Endothelial cell of umbilical vein (primary cell): ENCODE measurements around the gene NFATC1. TPM values are rescaled to one million over a fixed set of nuclear protein-coding genes. Genes with fewer than 3 reads are reported as not detected.

Experiments
- BruUV-seq: library from RNA; stranded (reverse); fragments of 400-500 nt; replicated peaks from 2 replicates; lab custom pipeline; 2021; lab: Mats Ljungman, UMichigan
- CTCF ChIA-PET: fragments of 300-600, 350-600 bp; sonication (Branson Sonifier 250); formaldehyde crosslinking; loops from one replicate; lab custom pipeline; 2021; ENCODE audit warnings: antibody characterized with exemption, inconsistent platforms; lab: Charles Lee
- POLR2A ChIA-PET: fragments of 300-600, 350-600 bp; sonication (Branson Sonifier 250); formaldehyde crosslinking; loops from one replicate; lab custom pipeline; 2021; ENCODE audit warnings: antibody characterized with exemption, inconsistent platforms; lab: Charles Lee
- DNase-seq: peaks from one replicate; pipeline ENCODE4 v3.0.0-alpha.2; 2011; ENCODE audit warnings: low read depth, low spot score
- FAIRE-seq: peaks from 2 replicates; lab custom pipeline; 2011; peaks lifted over from hg19 to GRCh38; lab: Jason Lieb, UNC
- H2AFZ ChIP-seq: 2 replicates; pipeline ENCODE4 v1.6.0; 2012; ENCODE audit warnings: low read depth, low read length, control low read depth, inconsistent platforms
- H3K27ac ChIP-seq: 2 replicates; pipeline ENCODE4 v1.5.1; 2011; ENCODE audit warnings: low read depth, mild to moderate bottlenecking, control low read depth, low read length, moderate library complexity; ENCODE audit not compliant: insufficient read depth
- H3K27me3 ChIP-seq, 2 experiments: 2 replicates each; pipeline versions ENCODE4 v1.6.0 to v1.6.1; 2011; ENCODE audit warnings: low read length in 2 of 2, mixed read lengths in 1 of 2; ENCODE audit not compliant: control insufficient read depth in 2 of 2, insufficient read depth in 2 of 2
- H3K36me3 ChIP-seq, 2 experiments: 2 replicates in 1 of 2; 3 replicates in 1 of 2; pipeline ENCODE4 v1.5.1; 2011; ENCODE audit warnings: low read length in 2 of 2, mild to moderate bottlenecking in 1 of 2, moderate library complexity in 1 of 2; ENCODE audit not compliant: control insufficient read depth in 2 of 2, insufficient read depth in 2 of 2; ENCODE audit errors: extremely low read depth in 1 of 2
- H3K4me1 ChIP-seq: 3 replicates; pipeline ENCODE4 v1.5.1; 2011; ENCODE audit warnings: mild to moderate bottlenecking, low read length; ENCODE audit not compliant: control insufficient read depth, insufficient read depth; ENCODE audit errors: extremely low read depth
- H3K4me2 ChIP-seq: 2 replicates; pipeline ENCODE4 v1.6.1; 2011; ENCODE audit warnings: low read length, control low read depth, mixed read lengths; ENCODE audit not compliant: insufficient read depth
- H3K4me3 ChIP-seq, 3 experiments: fragments of 200-600 bp in 1 of 3; sonication (generic), shearing (Covaris generic) in 1 of 3; replicated peaks in 1 of 3; 2 replicates each; pipeline ENCODE4 v1.5.1; 2011 to 2016; ENCODE audit warnings: control low read depth in 3 of 3, low read length in 3 of 3, mild to moderate bottlenecking in 2 of 3, inconsistent platforms in 1 of 3, low read depth in 1 of 3, moderate library complexity in 1 of 3; ENCODE audit not compliant: insufficient read depth in 1 of 3
- H3K79me2 ChIP-seq: 2 replicates; pipeline ENCODE4 v1.6.0; 2012; ENCODE audit warnings: low read length, inconsistent platforms; ENCODE audit not compliant: control insufficient read depth, insufficient read depth
- H3K9ac ChIP-seq: replicated peaks from 2 replicates; pipeline ENCODE3; 2011; ENCODE audit warnings: low read length, control low read depth; ENCODE audit not compliant: insufficient read depth; ENCODE audit errors: extremely low read depth
- H3K9me1 ChIP-seq: replicated peaks from 3 replicates; pipeline ENCODE4 v1.6.0; 2011; ENCODE audit warnings: mild to moderate bottlenecking, low read length; ENCODE audit not compliant: control insufficient read depth, insufficient read depth; ENCODE audit errors: extremely low read depth
- H3K9me3 ChIP-seq: replicated peaks from 2 replicates; pipeline ENCODE4 v1.5.1; 2012; ENCODE audit warnings: low read length, inconsistent platforms; ENCODE audit not compliant: control insufficient read depth, insufficient read depth
- H4K20me1 ChIP-seq: replicated peaks from 2 replicates; pipeline ENCODE3; 2011; ENCODE audit warnings: mild to moderate bottlenecking, low read length; ENCODE audit not compliant: control insufficient read depth, insufficient read depth; ENCODE audit errors: extremely low read depth
- EZH2 ChIP-seq: IDR thresholded peaks from 2 replicates; pipeline ENCODE4 v1.6.1; 2012; ENCODE audit warnings: borderline replicate concordance, low read depth, mild to moderate bottlenecking, moderate library complexity, low read length, inconsistent platforms; ENCODE audit not compliant: severe bottlenecking
- FOS ChIP-seq: IDR thresholded peaks from 2 replicates; pipeline ENCODE4 v1.6.1; 2011; ENCODE audit warnings: mild to moderate bottlenecking, low read length, moderate library complexity, borderline replicate concordance; ENCODE audit not compliant: insufficient read depth
- GATA2 ChIP-seq: IDR thresholded peaks from 2 replicates; pipeline ENCODE4 v1.7.0; 2011; ENCODE audit warnings: low read depth, mild to moderate bottlenecking, moderate library complexity, mixed read lengths, low read length; ENCODE audit not compliant: insufficient read length, insufficient read depth
- JUN ChIP-seq: IDR thresholded peaks from 2 replicates; pipeline ENCODE4 v1.6.1; 2011; ENCODE audit warnings: borderline replicate concordance, low read depth; ENCODE audit not compliant: insufficient read length, insufficient read depth
- MYC ChIP-seq: IDR thresholded peaks from one replicate; pipeline ENCODE4 v1.6.1; 2011; ENCODE audit warnings: mild to moderate bottlenecking, low read depth, low read length
- POLR2A ChIP-seq: IDR thresholded peaks from 2 replicates; pipeline ENCODE4 v1.6.1; 2012; ENCODE audit warnings: low read depth, mild to moderate bottlenecking, control low read depth, low read length
- POLR2AphosphoS5 ChIP-seq: IDR thresholded peaks from 2 replicates; pipeline ENCODE4 v1.6.1; 2012; ENCODE audit warnings: low read depth, mild to moderate bottlenecking, control low read depth, low read length, moderate library complexity; ENCODE audit not compliant: insufficient read depth
- dilution Hi-C: fragments of 300-500 bp; cut with MboI; formaldehyde crosslinking; loops from one replicate; pipeline ENCODE4 v1.15.0; 2019; ENCODE audit warnings: low sequenced_read_pairs; ENCODE audit not compliant: extremely low pct_ligation_motif_present
- intact Hi-C: fragments of 100-400 bp; cut with micrococcal nuclease; formaldehyde crosslinking; loops from one replicate; pipeline ENCODE4 v1.10.0; 2022
- polyA plus RNA-seq, 4 experiments: library from polyadenylated mRNA; depleted of rRNA in 3 of 4; stranded (reverse) in 3 of 4; unstranded in 1 of 4; fragments of >200 nt; gene quantifications; 2 replicates each; pipeline versions ENCODE4 v1.2.1 to v1.2.3, GENCODE V29; 2011 to 2012; ENCODE audit warnings: missing spikeins in 1 of 4
- total RNA-seq: library from RNA; stranded (reverse); gene quantifications from 2 replicates; pipeline ENCODE4 v1.2.3, GENCODE V29; 2021
- TF ChIP-seq, protein P1 (sequence below), 2 donors: IDR thresholded peaks; 1 replicate in 1 of 2; 2 replicates in 1 of 2; pipeline ENCODE4 v1.5.1; 2011; ENCODE audit warnings: low read length in 2 of 2, mild to moderate bottlenecking in 2 of 2, moderate library complexity in 2 of 2, control low read depth in 1 of 2, inconsistent platforms in 1 of 2, low read depth in 1 of 2; ENCODE audit not compliant: insufficient read depth in 1 of 2; ENCODE audit errors: extremely low read depth in 1 of 2
- TF ChIP-seq, protein P2 (sequence below): IDR thresholded peaks from 2 replicates; pipeline ENCODE4 v1.6.1; 2011; ENCODE audit not compliant: insufficient read depth, insufficient read length

Gene NFATC1
- total and polyA plus RNA-seq, 2 donors (not counting 3 experiments of a cell fraction or from before 2014, with no cell fraction given) = 11.1 to 30.0 TPM

DNA sequence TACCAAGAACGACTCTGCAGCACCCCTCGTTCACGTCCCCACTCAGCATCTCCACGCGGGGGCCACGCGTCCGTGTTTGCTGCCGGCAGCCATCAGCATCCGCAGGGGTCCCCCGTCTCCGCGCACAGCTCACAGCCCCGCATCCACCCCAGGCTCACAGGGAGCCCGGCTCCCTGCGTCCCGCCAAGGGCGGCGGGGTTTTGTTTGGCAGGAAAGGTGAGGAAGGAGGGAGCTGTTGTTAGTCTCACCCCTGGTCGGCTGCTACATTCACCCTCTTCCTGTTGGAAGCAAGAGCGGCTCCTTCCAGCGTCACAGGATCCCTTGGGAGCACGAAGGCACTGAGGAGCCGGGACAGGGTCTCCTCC lies 152.9 kb downstream of the NFATC1 start:
- Histone ChIP-seq H3K4me1 (no peaks in the 10 kb centered on the region), H4K20me1 (no peaks in the 10 kb centered on the region), H3K9me3 (no peaks in the 10 kb centered on the region), H3K27ac (no peak overlapping the region), H2AFZ (no peak overlapping the region), H3K27me3 (no peaks in the 10 kb centered on the region), H3K79me2 (no peaks in the 10 kb centered on the region), H3K4me3 (no peak overlapping the region), H3K4me2 (no peak overlapping the region), H3K36me3 (no peaks in the 10 kb centered on the region), H3K9me1 (no peaks in the 10 kb centered on the region), H3K9ac (no peak overlapping the region)
- FAIRE-seq = no peak
- no peak for DNase-seq
- no peak for TF ChIP-seq POLR2AphosphoS5
- TF ChIP-seq GATA2 = no peak
- no peak for TF ChIP-seq EZH2
- ChIA-PET POLR2A (no interaction called here), CTCF (no interaction called here)
- intact Hi-C loops (no loop called here), dilution Hi-C loops (no loop called here)
- no TSS peak for BruUV-seq

DNA sequence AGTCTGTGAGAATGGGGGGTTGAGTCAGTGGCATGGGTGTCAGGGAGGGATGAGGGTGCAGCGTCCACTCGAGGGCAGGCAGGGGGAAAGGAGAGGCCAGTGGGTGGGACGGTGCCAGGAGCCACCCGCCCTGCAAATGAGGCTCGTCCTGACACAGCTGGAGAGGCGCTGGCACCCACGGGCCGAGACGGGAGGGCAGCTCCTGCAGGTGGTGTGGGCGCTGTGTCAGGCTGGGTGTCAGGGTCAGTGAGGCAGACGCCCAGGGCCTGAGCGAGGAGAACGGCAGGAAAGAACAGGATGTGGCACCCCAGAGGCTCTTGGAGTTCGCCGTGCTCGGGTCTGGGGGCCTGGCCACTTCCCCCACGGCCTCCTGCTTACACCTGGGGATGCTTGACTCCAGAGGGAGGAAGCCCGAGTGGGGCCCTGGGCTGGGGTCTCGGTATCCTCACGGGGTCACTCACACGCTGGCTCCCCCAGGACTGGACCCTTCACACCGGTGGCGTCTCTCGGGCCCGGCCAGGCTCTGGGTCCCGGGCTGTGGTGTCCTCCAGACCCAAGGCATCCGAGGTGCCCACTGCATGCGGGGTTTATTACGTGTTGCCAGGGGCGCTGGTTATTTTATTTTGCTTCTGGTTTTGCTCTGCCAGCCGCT lies 153.4 kb downstream of the NFATC1 start:
- no TSS peak for BruUV-seq
- POLR2A ChIA-PET = no interaction called here

More for the DNA sequence above, 153.4 kb downstream of the NFATC1 start:
- Histone ChIP-seq H3K4me1 (no peaks in the 10 kb centered on the region), H4K20me1 (no peaks in the 10 kb centered on the region), H3K9ac (no peak overlapping the region), H3K4me2 (no peak overlapping the region), H3K9me3 (no peaks in the 10 kb centered on the region), H2AFZ (no peak overlapping the region), H3K9me1 (no peaks in the 10 kb centered on the region), H3K27ac (no peak overlapping the region), H3K36me3 (no peaks in the 10 kb centered on the region), H3K79me2 (no peaks in the 10 kb centered on the region), H3K27me3 (no peaks in the 10 kb centered on the region), H3K4me3 (no peak overlapping the region)
- CTCF ChIA-PET = no interaction called here
- FAIRE-seq (no peak), DNase-seq (no peak)
- dilution Hi-C loops (no loop called here), intact Hi-C loops (no loop called here)
- TF ChIP-seq, protein P1, sequence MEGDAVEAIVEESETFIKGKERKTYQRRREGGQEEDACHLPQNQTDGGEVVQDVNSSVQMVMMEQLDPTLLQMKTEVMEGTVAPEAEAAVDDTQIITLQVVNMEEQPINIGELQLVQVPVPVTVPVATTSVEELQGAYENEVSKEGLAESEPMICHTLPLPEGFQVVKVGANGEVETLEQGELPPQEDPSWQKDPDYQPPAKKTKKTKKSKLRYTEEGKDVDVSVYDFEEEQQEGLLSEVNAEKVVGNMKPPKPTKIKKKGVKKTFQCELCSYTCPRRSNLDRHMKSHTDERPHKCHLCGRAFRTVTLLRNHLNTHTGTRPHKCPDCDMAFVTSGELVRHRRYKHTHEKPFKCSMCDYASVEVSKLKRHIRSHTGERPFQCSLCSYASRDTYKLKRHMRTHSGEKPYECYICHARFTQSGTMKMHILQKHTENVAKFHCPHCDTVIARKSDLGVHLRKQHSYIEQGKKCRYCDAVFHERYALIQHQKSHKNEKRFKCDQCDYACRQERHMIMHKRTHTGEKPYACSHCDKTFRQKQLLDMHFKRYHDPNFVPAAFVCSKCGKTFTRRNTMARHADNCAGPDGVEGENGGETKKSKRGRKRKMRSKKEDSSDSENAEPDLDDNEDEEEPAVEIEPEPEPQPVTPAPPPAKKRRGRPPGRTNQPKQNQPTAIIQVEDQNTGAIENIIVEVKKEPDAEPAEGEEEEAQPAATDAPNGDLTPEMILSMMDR (IDR thresholded peaks at IDR 0.05; ENCODE audit: extremely low read depth in 1 of 2, insufficient read depth in 1 of 2, low read depth in 1 of 2, low read length in 2 of 2) = no peak
- TF ChIP-seq, protein P2, sequence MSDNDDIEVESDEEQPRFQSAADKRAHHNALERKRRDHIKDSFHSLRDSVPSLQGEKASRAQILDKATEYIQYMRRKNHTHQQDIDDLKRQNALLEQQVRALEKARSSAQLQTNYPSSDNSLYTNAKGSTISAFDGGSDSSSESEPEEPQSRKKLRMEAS = no peak
- TF ChIP-seq POLR2AphosphoS5 (no peak), MYC (no peak), GATA2 (no peak), JUN (no peak), EZH2 (no peak), FOS (no peak), POLR2A (no peak)
